SK-N-MC (cell line): Measurements from ENCODE around the gene ETDC.

Experiments
- EZH2 ChIP-seq: fragments of 200-600 bp; sonication (generic); IDR thresholded peaks from one replicate; pipeline ENCODE4 v1.6.1; 2017; ENCODE audit warnings: antibody characterized with exemption
- FOXP2 ChIP-seq: optimal IDR thresholded peaks from 2 replicates; pipeline ENCODE3; 2011; ENCODE audit warnings: mild to moderate bottlenecking, moderate library complexity; ENCODE audit not compliant: insufficient read depth; ENCODE audit errors: extremely low read length, control extremely low read depth
- POLR2AphosphoS5 ChIP-seq: IDR thresholded peaks from 2 replicates; pipeline ENCODE4 v1.6.1; 2012; ENCODE audit warnings: mild to moderate bottlenecking, low read depth, low read length, borderline replicate concordance

DNA sequence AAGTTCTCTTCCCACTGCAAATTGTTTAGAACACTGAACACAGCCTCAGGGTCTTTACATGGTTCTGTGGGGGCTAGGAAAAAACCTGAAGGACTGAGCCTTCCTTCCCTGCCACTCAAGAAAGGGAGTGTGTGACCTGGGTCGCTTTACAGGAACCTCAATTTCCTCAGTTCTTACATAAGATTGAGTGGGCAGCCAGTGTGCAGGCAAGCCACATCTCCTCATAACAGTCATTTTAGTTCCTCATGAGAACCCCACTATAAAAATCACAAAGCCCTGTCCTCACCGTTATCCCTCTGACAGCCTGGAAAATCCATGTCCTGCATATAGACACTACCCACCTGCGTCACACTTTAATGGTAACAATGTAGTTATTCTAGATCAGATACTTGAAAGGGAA, 2.1 kb upstream of the ETDC start:
- TF ChIP-seq EZH2, result no peak
- no peak for TF ChIP-seq POLR2AphosphoS5
- no peak for TF ChIP-seq FOXP2
